A673 (cell line): ENCODE results near the gene FZD7. TPM values are rescaled to one million over a fixed set of nuclear protein-coding genes. Genes with fewer than 3 reads are reported as not detected.

Source experiments
- BruUV-seq: library from RNA; stranded (reverse); fragments of 400-500 nt; replicated peaks from 2 replicates; lab custom pipeline; 2021; lab: Mats Ljungman, UMichigan
- CTCF ChIA-PET: fragments of 300-600 bp; sonication (Branson Sonifier 250); formaldehyde crosslinking; loops from one replicate; lab custom pipeline; 2022; ENCODE audit warnings: antibody characterized with exemption; lab: Charles Lee
- POLR2A ChIA-PET: fragments of 300-600 bp; sonication (Branson Sonifier 250); formaldehyde crosslinking; loops from one replicate; lab custom pipeline; 2022; ENCODE audit warnings: antibody characterized with exemption; ENCODE audit not compliant: low non-redundant PET; lab: Charles Lee
- DNase-seq: peaks from one replicate; pipeline ENCODE4 v3.0.0-alpha.2; 2015; ENCODE audit warnings: low spot score
- H3K27ac ChIP-seq: fragments of 200-600 bp; sonication (generic); 2 replicates; pipeline ENCODE4 v1.5.1; 2016; ENCODE audit warnings: mixed run types, low read depth, mild to moderate bottlenecking, mixed read lengths, antibody characterized with exemption, low read length; ENCODE audit not compliant: poor library complexity, severe bottlenecking
- H3K27me3 ChIP-seq: fragments of 200-600 bp; sonication (generic); replicated peaks from 2 replicates; pipeline ENCODE4 v1.6.1; 2017; ENCODE audit warnings: mixed run types, low read depth, mild to moderate bottlenecking, mixed read lengths, antibody characterized with exemption, low read length; ENCODE audit not compliant: insufficient read depth, poor library complexity
- H3K36me3 ChIP-seq: fragments of 200-600 bp; sonication (generic); 2 replicates; pipeline ENCODE4 v1.6.1; 2016; ENCODE audit warnings: mixed run types, mild to moderate bottlenecking, mixed read lengths, antibody characterized with exemption, low read length; ENCODE audit not compliant: insufficient read depth, poor library complexity, severe bottlenecking
- H3K4me1 ChIP-seq: fragments of 200-600 bp; sonication (generic); 2 replicates; pipeline ENCODE4 v1.6.1; 2017; ENCODE audit warnings: mixed run types, mild to moderate bottlenecking, mixed read lengths, antibody characterized with exemption, low read length; ENCODE audit not compliant: insufficient read depth, poor library complexity, severe bottlenecking
- H3K4me3 ChIP-seq: fragments of 200-600 bp; sonication (generic); 2 replicates; pipeline ENCODE4 v1.5.1; 2016; ENCODE audit warnings: low read depth, mixed run types, mild to moderate bottlenecking, mixed read lengths, low read length; ENCODE audit not compliant: poor library complexity, severe bottlenecking
- H3K9me3 ChIP-seq: fragments of 200-600 bp; sonication (generic); 2 replicates; pipeline ENCODE4 v1.6.1; 2016; ENCODE audit warnings: mixed run types, low read depth, mild to moderate bottlenecking, mixed read lengths, antibody characterized with exemption, low read length; ENCODE audit not compliant: poor library complexity, severe bottlenecking
- EZH2 ChIP-seq: fragments of 200-600 bp; sonication (generic); IDR thresholded peaks from 2 replicates; pipeline ENCODE4 v1.6.1; 2017; ENCODE audit warnings: borderline replicate concordance, low read depth, mild to moderate bottlenecking, mixed read lengths, antibody characterized with exemption, low read length; ENCODE audit not compliant: poor library complexity, severe bottlenecking
- intact Hi-C: fragments of 100-400 bp; cut with micrococcal nuclease; formaldehyde crosslinking; loops from one replicate; pipeline ENCODE4 v1.10.0; 2022; ENCODE audit not compliant: unreplicated experiment
- total RNA-seq: library from RNA; stranded (reverse); gene quantifications from 2 replicates; pipeline ENCODE4 v1.2.3, GENCODE V29; 2021
- TF ChIP-seq, protein P1 (sequence below): fragments of 300-800, 200-600 bp; sonication (generic); conservative IDR thresholded peaks from 2 replicates; pipeline ENCODE4 v1.5.1; 2017; ENCODE audit warnings: low read depth, mild to moderate bottlenecking, antibody characterized with exemption, low read length, moderate library complexity, mixed read lengths

Gene FZD7
- total RNA-seq, 1 experiment from 2014 or later = 14.1 TPM

DNA sequence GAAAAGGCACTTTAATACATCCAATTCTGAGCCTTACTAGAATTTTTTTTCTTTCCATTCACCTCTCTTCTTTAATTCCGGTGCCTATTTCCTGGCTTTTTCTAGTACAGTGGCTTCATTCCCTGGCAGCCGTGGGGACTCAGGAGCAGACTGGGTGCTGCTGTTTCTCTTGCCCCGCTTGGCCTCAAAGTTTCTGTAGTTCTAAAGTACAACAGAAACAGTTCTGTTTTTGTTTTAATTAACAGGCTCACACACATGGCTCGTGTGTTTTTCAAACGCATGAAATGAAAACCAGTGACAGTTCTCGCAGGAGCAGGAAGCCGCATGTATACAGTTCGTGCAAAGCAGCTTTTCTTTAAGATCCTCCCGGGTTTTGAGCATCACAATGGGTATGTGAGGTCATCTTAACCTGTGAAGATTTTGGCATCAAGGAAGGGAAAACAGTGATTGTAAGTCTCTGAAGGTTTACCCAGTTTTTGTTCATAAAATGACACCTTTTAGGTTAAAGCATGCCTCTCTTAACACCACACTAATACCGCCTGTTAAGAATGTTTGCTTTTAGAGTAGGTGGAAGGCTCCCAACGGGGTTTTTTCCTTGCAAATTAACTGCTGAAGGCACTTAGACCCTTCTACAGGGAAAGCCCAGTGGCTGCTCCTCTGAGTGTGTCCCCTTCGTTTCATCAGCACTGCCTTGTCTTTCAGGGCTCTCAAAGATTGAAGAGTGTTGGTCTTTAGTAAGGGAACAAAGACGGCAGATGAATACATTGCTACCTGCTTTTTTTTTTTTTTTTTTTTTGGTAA, 5.8 kb downstream of the FZD7 start:
- peaks cover 31% of the 10 kb centered on the region for H3K4me1 ChIP-seq
- no peak for DNase-seq
- POLR2A ChIA-PET = no interaction called here
- H3K36me3 ChIP-seq = no peaks in the 10 kb centered on the region
- no peaks in the 10 kb centered on the region for H3K27me3 ChIP-seq
- H3K27ac ChIP-seq = no peak overlapping the region
- H3K9me3 ChIP-seq = no peaks in the 10 kb centered on the region
- H3K4me3 ChIP-seq = no peak overlapping the region
- intact Hi-C loops = no loop called here
- TF ChIP-seq, protein P1, sequence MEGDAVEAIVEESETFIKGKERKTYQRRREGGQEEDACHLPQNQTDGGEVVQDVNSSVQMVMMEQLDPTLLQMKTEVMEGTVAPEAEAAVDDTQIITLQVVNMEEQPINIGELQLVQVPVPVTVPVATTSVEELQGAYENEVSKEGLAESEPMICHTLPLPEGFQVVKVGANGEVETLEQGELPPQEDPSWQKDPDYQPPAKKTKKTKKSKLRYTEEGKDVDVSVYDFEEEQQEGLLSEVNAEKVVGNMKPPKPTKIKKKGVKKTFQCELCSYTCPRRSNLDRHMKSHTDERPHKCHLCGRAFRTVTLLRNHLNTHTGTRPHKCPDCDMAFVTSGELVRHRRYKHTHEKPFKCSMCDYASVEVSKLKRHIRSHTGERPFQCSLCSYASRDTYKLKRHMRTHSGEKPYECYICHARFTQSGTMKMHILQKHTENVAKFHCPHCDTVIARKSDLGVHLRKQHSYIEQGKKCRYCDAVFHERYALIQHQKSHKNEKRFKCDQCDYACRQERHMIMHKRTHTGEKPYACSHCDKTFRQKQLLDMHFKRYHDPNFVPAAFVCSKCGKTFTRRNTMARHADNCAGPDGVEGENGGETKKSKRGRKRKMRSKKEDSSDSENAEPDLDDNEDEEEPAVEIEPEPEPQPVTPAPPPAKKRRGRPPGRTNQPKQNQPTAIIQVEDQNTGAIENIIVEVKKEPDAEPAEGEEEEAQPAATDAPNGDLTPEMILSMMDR = no peak
- TF ChIP-seq EZH2 = no peak
- CTCF ChIA-PET = no interaction called here
- BruUV-seq = no TSS peak

DNA sequence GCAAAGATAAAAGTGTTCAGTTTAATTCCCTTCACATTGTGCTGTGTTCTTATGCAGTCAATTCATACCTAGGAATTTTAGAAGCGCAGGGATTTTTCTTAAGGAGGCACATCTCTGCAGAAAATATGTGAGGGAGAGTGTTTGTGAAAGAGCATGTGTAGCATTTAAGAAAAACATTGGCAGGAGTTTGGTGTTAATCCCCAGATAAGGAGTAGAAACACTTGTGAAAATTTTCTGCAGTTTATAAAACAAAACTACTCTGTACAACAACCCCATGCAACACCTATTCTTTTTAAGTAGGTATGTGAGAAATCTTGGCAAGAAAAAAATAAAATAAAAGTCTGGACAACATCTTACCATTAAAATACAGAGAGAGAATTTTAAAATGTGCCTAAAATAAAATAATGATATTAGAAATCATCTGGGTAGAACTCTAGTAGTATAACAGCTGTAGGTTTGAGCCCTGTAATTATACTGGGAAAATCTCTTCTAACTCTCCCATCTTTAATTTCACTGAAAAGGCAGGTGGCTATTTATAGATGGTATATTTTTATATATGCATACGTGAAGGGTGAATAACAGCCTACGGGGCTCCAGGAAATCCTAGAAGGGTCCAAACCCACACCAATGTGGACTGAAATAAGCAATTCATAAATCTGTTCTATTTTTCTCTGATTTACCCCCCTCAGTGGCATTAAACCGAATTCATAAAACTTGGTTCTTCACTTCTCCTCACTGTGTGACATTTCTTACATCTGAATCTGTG, 6.6 kb downstream of the FZD7 start:
- Histone ChIP-seq H3K4me1 (peaks cover 31% of the 10 kb centered on the region), H3K36me3 (no peaks in the 10 kb centered on the region), H3K9me3 (no peaks in the 10 kb centered on the region), H3K27ac (no peak overlapping the region), H3K27me3 (no peaks in the 10 kb centered on the region), H3K4me3 (no peak overlapping the region)
- TF ChIP-seq EZH2 = no peak
- TF ChIP-seq, protein P1 = no peak
- no TSS peak for BruUV-seq
- POLR2A ChIA-PET = no interaction called here
- DNase-seq = no peak
- intact Hi-C loops = no loop called here
- CTCF ChIA-PET = no interaction called here

DNA sequence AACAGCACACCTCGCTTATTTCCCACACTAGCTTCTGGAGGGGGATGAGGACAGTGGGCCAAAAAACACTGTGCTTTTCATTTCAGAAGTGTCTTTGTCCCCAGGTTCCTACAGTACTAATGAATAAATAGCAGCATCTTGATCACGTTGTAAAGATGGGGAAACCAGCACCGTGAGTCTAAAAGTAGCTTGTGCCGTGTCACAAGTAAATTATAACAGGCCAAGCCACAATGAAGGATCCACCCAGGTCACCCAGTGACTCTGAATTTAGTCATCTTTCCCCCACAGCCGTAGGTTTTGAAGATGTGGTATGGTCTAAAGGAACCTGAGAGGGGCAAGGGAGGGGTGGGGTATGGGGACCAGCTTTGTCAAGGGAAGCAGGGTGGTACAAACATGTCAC, 8.8 kb downstream of the FZD7 start:
- no peak for TF ChIP-seq EZH2
- TF ChIP-seq, protein P1 = no peak
- Histone ChIP-seq H3K27me3 (no peaks in the 10 kb centered on the region), H3K9me3 (no peaks in the 10 kb centered on the region), H3K4me3 (no peak overlapping the region), H3K4me1 (peaks cover 19% of the 10 kb centered on the region), H3K27ac (no peak overlapping the region), H3K36me3 (no peaks in the 10 kb centered on the region)
- ChIA-PET CTCF (no interaction called here), POLR2A (no interaction called here)
- no TSS peak for BruUV-seq
- no peak for DNase-seq
- intact Hi-C loops = no loop called here
